ENCODE measurements around the gene SAT2.
"Not testable (repeated sequence)": the region's sequence is repeated elsewhere in the genome, so short reads cannot be mapped to it uniquely, and the experiment has no call there.

The SAT2 gene

DNA sequence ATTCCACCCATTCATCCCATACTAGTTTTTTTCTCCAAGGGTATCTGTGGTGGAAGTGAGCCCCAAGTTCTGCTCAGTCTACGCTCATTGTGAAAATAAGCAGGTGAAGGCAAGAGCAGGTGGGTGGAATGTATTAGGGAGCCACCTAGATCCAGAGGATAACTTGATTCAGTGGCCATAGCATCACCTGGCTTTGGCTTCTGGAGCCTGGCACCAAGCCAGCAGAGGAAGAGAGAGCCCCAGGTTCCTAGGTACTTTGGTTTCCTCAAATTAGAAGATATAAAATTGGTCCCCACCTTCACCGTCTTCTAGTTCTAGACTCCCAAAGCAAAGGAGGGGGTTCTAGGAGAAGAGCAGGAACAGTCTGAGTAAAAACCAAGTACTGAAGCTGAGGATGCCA lies 17.0 kb downstream of the SAT2 start:
- H3K4me1 ChIP-seq (ENCODE audit: control insufficient read depth, insufficient read depth, low read length), result peaks cover 18% of the 10 kb centered on the region
- no peak overlapping the region for H3K9ac ChIP-seq (ENCODE audit: low read length)
- no peaks in the 10 kb centered on the region for H3K27me3 ChIP-seq (ENCODE audit: control insufficient read depth, insufficient read depth, low read length)
- H3K36me3 ChIP-seq (ENCODE audit: control insufficient read depth, insufficient read depth, low read length), result no peaks in the 10 kb centered on the region
- no peak overlapping the region for H3K27ac ChIP-seq (ENCODE audit: low read depth, low read length)
- H3K4me3 ChIP-seq (ENCODE audit: low read length), result no peak overlapping the region

GRCh38 chr17:7606280-7606679 lies 21.3 kb downstream of the SAT2 start:
- no peak overlapping the region for H3K9ac ChIP-seq (ENCODE audit: low read length)
- H3K4me1 ChIP-seq (ENCODE audit: control insufficient read depth, insufficient read depth, low read length), result no peaks in the 10 kb centered on the region
- H3K27ac ChIP-seq (ENCODE audit: low read depth, low read length), result no peak overlapping the region
- H3K36me3 ChIP-seq (ENCODE audit: control insufficient read depth, insufficient read depth, low read length), result peaks cover 19% of the 10 kb centered on the region
- H3K27me3 ChIP-seq (ENCODE audit: control insufficient read depth, insufficient read depth, low read length), result no peaks in the 10 kb centered on the region
- H3K4me3 ChIP-seq (ENCODE audit: low read length), result no peak overlapping the region

DNA sequence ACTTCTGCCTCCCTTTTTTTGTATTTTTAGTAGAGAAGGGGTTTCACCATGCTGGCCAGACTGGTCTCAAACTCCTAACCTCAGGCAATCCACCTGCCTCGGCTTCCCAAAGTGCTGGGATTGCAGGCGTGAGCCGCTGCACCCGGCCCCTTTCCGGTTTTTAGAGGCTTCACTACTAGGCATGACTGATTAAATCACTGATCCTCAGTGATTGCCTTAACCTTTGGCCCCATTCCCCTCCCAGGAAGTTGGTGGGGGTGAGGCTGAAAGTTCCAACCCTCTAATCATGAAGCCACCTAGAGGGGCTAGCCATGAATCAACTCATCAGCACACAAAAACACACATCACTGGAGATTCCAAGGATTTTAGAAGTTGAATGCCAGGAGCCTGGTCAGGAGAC lies 30.1 kb downstream of the SAT2 start:
- not testable (repeated sequence) for H3K4me1 ChIP-seq (ENCODE audit: control insufficient read depth, insufficient read depth, low read length); H3K4me3 ChIP-seq (ENCODE audit: low read length); H3K27me3 ChIP-seq (ENCODE audit: control insufficient read depth, insufficient read depth, low read length); H3K9ac ChIP-seq (ENCODE audit: low read length); H3K27ac ChIP-seq (ENCODE audit: low read depth, low read length)
- peaks cover 47% of the 10 kb centered on the region for H3K36me3 ChIP-seq (ENCODE audit: control insufficient read depth, insufficient read depth, low read length)

DNA sequence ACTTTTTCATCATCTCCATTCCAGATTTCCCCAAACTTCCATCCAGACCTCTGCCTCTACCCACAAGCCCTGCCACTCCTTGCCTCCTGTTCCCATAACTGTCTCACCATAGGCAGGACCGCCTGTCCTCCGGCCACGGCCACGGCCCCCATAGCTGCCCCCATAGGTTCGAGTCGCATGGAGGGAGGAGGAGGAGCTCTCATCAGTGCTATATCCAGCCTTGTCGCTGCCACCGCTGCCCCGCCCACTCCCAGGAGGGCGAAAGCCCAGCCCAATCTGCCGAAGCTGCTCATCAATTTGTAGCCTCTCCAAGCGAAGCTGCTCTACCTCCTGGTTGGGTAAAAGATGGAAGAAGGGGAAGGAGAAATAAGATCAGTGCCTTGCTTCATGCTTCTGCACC lies 34.3 kb downstream of the SAT2 start:
- Histone ChIP-seq H3K9ac (ENCODE audit: low read length) (no peak overlapping the region), H3K36me3 (ENCODE audit: control insufficient read depth, insufficient read depth, low read length) (peaks cover 44% of the 10 kb centered on the region), H3K4me3 (ENCODE audit: low read length) (no peak overlapping the region), H3K27ac (ENCODE audit: low read depth, low read length) (no peak overlapping the region), H3K4me1 (ENCODE audit: control insufficient read depth, insufficient read depth, low read length) (peaks cover 7% of the 10 kb centered on the region), H3K27me3 (ENCODE audit: control insufficient read depth, insufficient read depth, low read length) (no peaks in the 10 kb centered on the region)

GRCh38 chr17:7592422-7593021 lies 35.1 kb downstream of the SAT2 start:
- H3K36me3 ChIP-seq (ENCODE audit: control insufficient read depth, insufficient read depth, low read length), result peaks cover 44% of the 10 kb centered on the region
- H3K27me3 ChIP-seq (ENCODE audit: control insufficient read depth, insufficient read depth, low read length), result no peaks in the 10 kb centered on the region
- H3K27ac ChIP-seq (ENCODE audit: low read depth, low read length), result no peak overlapping the region
- H3K4me3 ChIP-seq (ENCODE audit: low read length), result no peak overlapping the region
- H3K4me1 ChIP-seq (ENCODE audit: control insufficient read depth, insufficient read depth, low read length), result peaks cover 7% of the 10 kb centered on the region
- H3K9ac ChIP-seq (ENCODE audit: low read length), result no peak overlapping the region

DNA sequence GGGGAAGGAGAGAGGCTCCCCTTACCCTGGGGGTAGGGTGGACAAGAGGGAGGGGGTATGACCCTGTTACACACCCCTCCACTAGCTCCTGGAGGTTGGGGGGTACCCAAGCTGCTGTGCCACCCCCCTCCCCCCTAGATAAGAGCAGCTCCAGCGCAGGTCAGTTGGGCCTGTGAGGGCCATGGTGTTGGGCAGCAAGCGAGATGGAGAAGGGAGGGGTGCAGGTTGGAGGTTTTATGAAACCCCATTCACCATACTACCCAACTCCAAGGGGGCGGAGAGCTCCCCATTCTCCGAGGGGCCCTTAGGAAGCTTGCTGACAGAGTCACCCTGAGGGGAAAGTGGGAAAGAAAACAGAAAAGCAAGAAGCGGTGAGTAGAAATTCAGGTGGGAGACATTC lies 36.0 kb downstream of the SAT2 start:
- Histone ChIP-seq H3K27me3 (ENCODE audit: control insufficient read depth, insufficient read depth, low read length) (no peaks in the 10 kb centered on the region), H3K4me1 (ENCODE audit: control insufficient read depth, insufficient read depth, low read length) (peaks cover 7% of the 10 kb centered on the region), H3K36me3 (ENCODE audit: control insufficient read depth, insufficient read depth, low read length) (peaks cover 44% of the 10 kb centered on the region), H3K4me3 (ENCODE audit: low read length) (no peak overlapping the region), H3K9ac (ENCODE audit: low read length) (no peak overlapping the region), H3K27ac (ENCODE audit: low read depth, low read length) (no peak overlapping the region)

- peaks cover 42% of the 10 kb centered on the region for H3K36me3 ChIP-seq (ENCODE audit: control insufficient read depth, insufficient read depth, low read length)
- H3K4me1 ChIP-seq (ENCODE audit: control insufficient read depth, insufficient read depth, low read length), result peaks cover 7% of the 10 kb centered on the region
- no peak overlapping the region for H3K9ac ChIP-seq (ENCODE audit: low read length)
- no peak overlapping the region for H3K27ac ChIP-seq (ENCODE audit: low read depth, low read length)
- no peak overlapping the region for H3K4me3 ChIP-seq (ENCODE audit: low read length)
- no peaks in the 10 kb centered on the region for H3K27me3 ChIP-seq (ENCODE audit: control insufficient read depth, insufficient read depth, low read length)
Observed at GRCh38 chr17:7590743-7591142, 36.9 kb downstream of the SAT2 start.

- H3K36me3 ChIP-seq (ENCODE audit: control insufficient read depth, insufficient read depth, low read length), result peaks cover 36% of the 10 kb centered on the region
Observed at GRCh38 chr17:7589891-7590691, 37.5 kb downstream of the SAT2 start, which contains the start of gene SOX15. Gene SOX15 (minus strand): TSS chr17:7590094. CDS start chr17:7589676, 418 bp downstream.

DNA sequence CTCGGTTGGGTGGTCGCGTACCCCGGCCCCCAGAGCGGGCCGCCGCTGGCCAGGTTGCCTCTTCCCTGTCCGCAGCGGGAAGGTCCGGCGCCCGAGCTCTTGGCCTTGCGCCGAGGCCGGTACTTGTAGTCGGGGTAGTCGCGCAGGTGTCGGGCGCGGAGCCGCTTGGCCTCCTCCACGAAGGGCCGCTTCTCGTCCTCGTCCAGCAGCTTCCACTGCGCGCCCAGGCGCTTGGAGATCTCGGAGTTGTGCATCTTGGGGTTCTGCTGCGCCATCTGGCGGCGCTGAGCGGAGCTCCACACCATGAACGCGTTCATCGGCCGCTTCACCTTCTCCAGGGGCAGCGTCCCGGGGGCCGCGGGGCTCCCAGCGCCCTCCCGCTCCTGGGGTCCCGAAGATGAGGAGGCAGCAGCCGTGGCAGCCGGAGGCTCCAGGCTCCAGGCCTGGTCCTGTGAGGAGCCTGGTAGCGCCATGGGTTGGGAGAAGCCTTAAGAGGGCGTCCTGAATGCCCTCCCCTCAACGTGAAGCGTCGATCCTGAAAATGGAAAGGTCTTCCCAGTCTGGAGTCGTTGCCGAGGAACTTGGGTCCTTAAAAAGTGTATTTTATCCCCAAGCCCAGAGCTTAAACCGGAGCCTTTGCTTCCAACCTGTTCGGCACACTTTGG lies 38.3 kb downstream of the SAT2 start:
- no peaks in the 10 kb centered on the region for H3K27me3 ChIP-seq (ENCODE audit: control insufficient read depth, insufficient read depth, low read length)
- H3K9ac ChIP-seq (ENCODE audit: low read length), result peak overlapping the region; percentile 32
- H3K36me3 ChIP-seq (ENCODE audit: control insufficient read depth, insufficient read depth, low read length), result peaks cover 29% of the 10 kb centered on the region
- H3K4me1 ChIP-seq (ENCODE audit: control insufficient read depth, insufficient read depth, low read length), result peaks cover 7% of the 10 kb centered on the region
- H3K27ac ChIP-seq (ENCODE audit: low read depth, low read length), result peak overlapping the region; percentile 77
- H3K4me3 ChIP-seq (ENCODE audit: low read length), result peak overlapping the region; percentile 74

More at GRCh38 chr17:7589891-7590691, 37.5 kb downstream of the SAT2 start, which contains the start of gene SOX15:
- peak within 1 kb of the TSS; percentile 74 for H3K4me3 ChIP-seq (ENCODE audit: low read length)
- H3K4me1 ChIP-seq (ENCODE audit: control insufficient read depth, insufficient read depth, low read length), result peaks cover 7% of the 10 kb centered on the region
- H3K27ac ChIP-seq (ENCODE audit: low read depth, low read length), result peak within 1 kb of the TSS; percentile 77
- no peaks in the 10 kb centered on the region for H3K27me3 ChIP-seq (ENCODE audit: control insufficient read depth, insufficient read depth, low read length)
- peak within 1 kb of the TSS; percentile 32 for H3K9ac ChIP-seq (ENCODE audit: low read length)

- Histone ChIP-seq H3K4me1 (ENCODE audit: control insufficient read depth, insufficient read depth, low read length) (peaks cover 7% of the 10 kb centered on the region), H3K4me3 (ENCODE audit: low read length) (peak overlapping the region; percentile 74), H3K27ac (ENCODE audit: low read depth, low read length) (peak overlapping the region; percentile 77), H3K27me3 (ENCODE audit: control insufficient read depth, insufficient read depth, low read length) (no peaks in the 10 kb centered on the region), H3K36me3 (ENCODE audit: control insufficient read depth, insufficient read depth, low read length) (peaks cover 22% of the 10 kb centered on the region), H3K9ac (ENCODE audit: low read length) (peak overlapping the region; percentile 46)
Observed at GRCh38 chr17:7588553-7589203, 38.9 kb downstream of the SAT2 start.

GRCh38 chr17:7587420-7588151 lies 40.0 kb downstream of the SAT2 start:
- H3K4me3 ChIP-seq (ENCODE audit: low read length), result no peak overlapping the region
- H3K27ac ChIP-seq (ENCODE audit: low read depth, low read length), result no peak overlapping the region
- no peak overlapping the region for H3K9ac ChIP-seq (ENCODE audit: low read length)
- H3K27me3 ChIP-seq (ENCODE audit: control insufficient read depth, insufficient read depth, low read length), result no peaks in the 10 kb centered on the region
- peaks cover 12% of the 10 kb centered on the region for H3K36me3 ChIP-seq (ENCODE audit: control insufficient read depth, insufficient read depth, low read length)
- H3K4me1 ChIP-seq (ENCODE audit: control insufficient read depth, insufficient read depth, low read length), result peaks cover 15% of the 10 kb centered on the region
